Astrocyte (in vitro differentiated cells and primary cell): ENCODE measurements around the gene B4GALT3. TPM values are rescaled to one million over a fixed set of nuclear protein-coding genes. Genes with fewer than 3 reads are reported as not detected.

Experiments used
- DNase-seq: peaks from one replicate; pipeline ENCODE4 v3.0.0-alpha.2; 2010; ENCODE audit warnings: low read depth
- FAIRE-seq: peaks from 2 replicates; lab custom pipeline; 2011; peaks lifted over from hg19 to GRCh38; lab: Jason Lieb, UNC
- H2AFZ ChIP-seq: 2 replicates; pipeline ENCODE4 v1.6.0; 2012; ENCODE audit warnings: low read depth, low read length, inconsistent platforms
- H3K27ac ChIP-seq: 2 replicates; pipeline ENCODE4 v1.5.1; 2011; ENCODE audit warnings: low read depth, low read length, inconsistent platforms
- H3K27me3 ChIP-seq: 2 replicates; pipeline ENCODE4 v1.6.0; 2011; ENCODE audit warnings: low read length, inconsistent platforms; ENCODE audit not compliant: insufficient read depth
- H3K36me3 ChIP-seq: 2 replicates; pipeline ENCODE4 v1.5.1; 2011; ENCODE audit warnings: low read length, inconsistent platforms; ENCODE audit not compliant: insufficient read depth
- H3K4me1 ChIP-seq: 2 replicates; pipeline ENCODE4 v1.5.1; 2011; ENCODE audit warnings: low read length, inconsistent platforms; ENCODE audit not compliant: insufficient read depth
- H3K4me2 ChIP-seq: 2 replicates; pipeline ENCODE4 v1.6.0; 2012; ENCODE audit warnings: low read length, inconsistent platforms
- H3K4me3 ChIP-seq: 2 replicates; pipeline ENCODE4 v1.5.1; 2011; ENCODE audit warnings: low read depth, mild to moderate bottlenecking, low read length, inconsistent platforms; ENCODE audit not compliant: insufficient read depth
- H3K79me2 ChIP-seq: 2 replicates; pipeline ENCODE4 v1.6.0; 2012; ENCODE audit warnings: mild to moderate bottlenecking, low read length, inconsistent platforms; ENCODE audit not compliant: insufficient read depth
- H3K9ac ChIP-seq: 2 replicates; pipeline ENCODE4 v1.6.0; 2012; ENCODE audit warnings: mild to moderate bottlenecking, low read length, inconsistent platforms
- H3K9me3 ChIP-seq: 2 replicates; pipeline ENCODE4 v1.5.1; 2012; ENCODE audit warnings: low read depth, mild to moderate bottlenecking, low read length, inconsistent platforms; ENCODE audit not compliant: insufficient read depth
- H4K20me1 ChIP-seq: 2 replicates; pipeline ENCODE4 v1.6.0; 2012; ENCODE audit warnings: low read length, inconsistent platforms; ENCODE audit not compliant: insufficient read depth
- H3K27ac Mint-ChIP-seq: one replicate; pipeline ENCODE4 v1.8.0; 2021; ENCODE audit warnings: mild to moderate bottlenecking, mixed read lengths; ENCODE audit not compliant: unreplicated experiment
- H3K27me3 Mint-ChIP-seq: one replicate; pipeline ENCODE4 v1.8.0; 2021; ENCODE audit warnings: low read depth, mixed read lengths; ENCODE audit not compliant: unreplicated experiment
- H3K36me3 Mint-ChIP-seq: one replicate; pipeline ENCODE4 v1.8.0; 2021; ENCODE audit warnings: low read depth, mixed read lengths; ENCODE audit not compliant: unreplicated experiment
- H3K4me1 Mint-ChIP-seq: one replicate; pipeline ENCODE4 v1.8.0; 2021; ENCODE audit warnings: low read depth, mixed read lengths; ENCODE audit not compliant: unreplicated experiment
- H3K4me3 Mint-ChIP-seq: one replicate; pipeline ENCODE4 v1.8.0; 2021; ENCODE audit warnings: mild to moderate bottlenecking, moderate library complexity, mixed read lengths; ENCODE audit not compliant: unreplicated experiment
- H3K9me3 Mint-ChIP-seq: one replicate; pipeline ENCODE4 v1.8.0; 2021; ENCODE audit warnings: mild to moderate bottlenecking, mixed read lengths; ENCODE audit not compliant: unreplicated experiment
- CTCF ChIP-seq: IDR thresholded peaks from 2 replicates; pipeline ENCODE4 v1.5.1; 2011; ENCODE audit warnings: low read depth, mild to moderate bottlenecking, inconsistent platforms, low read length, moderate library complexity; ENCODE audit not compliant: insufficient read depth
- EZH2 ChIP-seq: IDR thresholded peaks from 2 replicates; pipeline ENCODE4 v1.6.1; 2012; ENCODE audit warnings: mild to moderate bottlenecking, low read length, inconsistent platforms; ENCODE audit not compliant: insufficient read depth
- total RNA-seq: library from RNA; stranded (reverse); gene quantifications from 2 replicates; pipeline ENCODE4 v1.2.1, GENCODE V29; 2021

B4GALT3 gene
- total RNA-seq, 1 donor from 2014 or later, result 39.6 TPM

- H3K36me3 ChIP-seq, result peaks cover 17% of the 10 kb centered on the region
- H3K4me3 ChIP-seq, result no peak overlapping the region
- no peaks in the 10 kb centered on the region for H3K9me3 ChIP-seq
- DNase-seq (no peak), FAIRE-seq (no peak)
- peak overlapping the region; percentile 99 for H3K4me3 Mint-ChIP-seq
- no peaks in the 10 kb centered on the region for H3K9me3 Mint-ChIP-seq
- no peaks in the 10 kb centered on the region for H3K27me3 Mint-ChIP-seq
- peaks cover 14% of the 10 kb centered on the region for H4K20me1 ChIP-seq
- peak overlapping the region; percentile 22 for H3K27ac Mint-ChIP-seq
- TF ChIP-seq CTCF (no peak), EZH2 (no peak)
- peaks cover 21% of the 10 kb centered on the region for H3K4me1 Mint-ChIP-seq
- peaks cover 23% of the 10 kb centered on the region for H3K4me1 ChIP-seq
- H3K4me2 ChIP-seq, result peak overlapping the region; percentile 100
- no peaks in the 10 kb centered on the region for H3K27me3 ChIP-seq
- peaks cover 41% of the 10 kb centered on the region for H3K36me3 Mint-ChIP-seq
- no peak overlapping the region for H3K27ac ChIP-seq
- peaks cover 19% of the 10 kb centered on the region for H3K79me2 ChIP-seq
- peak overlapping the region; percentile 98 for H3K9ac ChIP-seq
- no peak overlapping the region for H2AFZ ChIP-seq
Observed at GRCh38 chr1:161175771-161176453, 1.4 kb downstream of the B4GALT3 start.

DNA sequence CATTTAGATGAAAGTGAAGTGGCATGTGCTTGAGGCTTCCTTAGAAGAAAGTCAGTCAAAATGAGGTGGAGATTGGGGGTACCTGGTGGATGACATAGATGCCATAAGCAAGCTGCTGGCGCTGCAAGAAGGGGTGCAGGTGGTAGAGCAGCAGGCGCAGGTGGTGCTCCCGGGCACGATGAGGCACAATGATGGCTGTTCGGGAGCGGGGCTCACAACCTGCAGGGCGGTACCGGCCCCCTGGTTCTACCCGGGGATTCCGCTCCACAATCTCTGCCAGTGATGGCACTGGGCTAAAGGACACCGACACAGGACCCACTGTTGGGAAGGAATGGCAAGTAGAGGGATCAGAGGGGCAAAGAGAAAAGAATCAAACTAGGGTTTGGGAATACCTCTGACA, 2.4 kb downstream of the B4GALT3 start:
- FAIRE-seq, result no peak
- Histone ChIP-seq H3K27ac (no peak overlapping the region), H4K20me1 (peaks cover 14% of the 10 kb centered on the region), H3K36me3 (peaks cover 21% of the 10 kb centered on the region), H3K9ac (no peak overlapping the region), H3K4me3 (no peak overlapping the region), H3K4me2 (no peak overlapping the region), H3K9me3 (no peaks in the 10 kb centered on the region), H3K4me1 (peaks cover 23% of the 10 kb centered on the region), H3K27me3 (no peaks in the 10 kb centered on the region), H3K79me2 (peaks cover 19% of the 10 kb centered on the region), H2AFZ (no peak overlapping the region)
- Mint-ChIP-seq H3K4me3 (peak overlapping the region; percentile 20), H3K4me1 (peaks cover 21% of the 10 kb centered on the region), H3K9me3 (no peaks in the 10 kb centered on the region), H3K27ac (no peak overlapping the region), H3K36me3 (peaks cover 41% of the 10 kb centered on the region), H3K27me3 (no peaks in the 10 kb centered on the region)
- no peak for TF ChIP-seq CTCF
- no peak for TF ChIP-seq EZH2
- no peak for DNase-seq

- H3K27ac Mint-ChIP-seq, result no peak overlapping the region
- Histone ChIP-seq H3K9ac (no peak overlapping the region), H3K27ac (peak overlapping the region; percentile 73), H2AFZ (no peak overlapping the region), H3K4me2 (peak overlapping the region; percentile 39), H4K20me1 (peaks cover 14% of the 10 kb centered on the region), H3K36me3 (peaks cover 21% of the 10 kb centered on the region), H3K4me3 (no peak overlapping the region), H3K4me1 (peaks cover 23% of the 10 kb centered on the region), H3K79me2 (peaks cover 19% of the 10 kb centered on the region), H3K27me3 (no peaks in the 10 kb centered on the region), H3K9me3 (no peaks in the 10 kb centered on the region)
- no peaks in the 10 kb centered on the region for H3K9me3 Mint-ChIP-seq
- H3K27me3 Mint-ChIP-seq, result no peaks in the 10 kb centered on the region
- TF ChIP-seq CTCF, result no peak
- no peak for TF ChIP-seq EZH2
- H3K4me1 Mint-ChIP-seq, result peaks cover 23% of the 10 kb centered on the region
- FAIRE-seq (no peak), DNase-seq (no peak)
- H3K4me3 Mint-ChIP-seq, result no peak overlapping the region
- H3K36me3 Mint-ChIP-seq, result peaks cover 45% of the 10 kb centered on the region
Observed at GRCh38 chr1:161173711-161174110, 3.6 kb downstream of the B4GALT3 start.
